B cell (primary cell): ENCODE results near the gene PRUNE2. TPM values are rescaled to one million over a fixed set of nuclear protein-coding genes. Genes with fewer than 3 reads are reported as not detected.

Experiments
- ATAC-seq: fragments of 200-7000 bp; cut with Tn5 transposase; one replicate; pipeline ENCODE4 v1.10.0; 2021; ENCODE audit warnings: low read depth, mild to moderate bottlenecking, moderate number of reproducible peaks, moderate library complexity
- CTCF ChIA-PET: fragments of 350-600 bp; sonication (Branson Sonifier 250); formaldehyde crosslinking; loops from one replicate; lab custom pipeline; 2021; ENCODE audit warnings: antibody characterized with exemption, inconsistent platforms; lab: Charles Lee
- POLR2A ChIA-PET: fragments of 350-600 bp; sonication (Branson Sonifier 250); formaldehyde crosslinking; loops from one replicate; lab custom pipeline; 2021; ENCODE audit warnings: antibody characterized with exemption; lab: Charles Lee
- DNase-seq: peaks from one replicate; pipeline ENCODE4 v3.0.0; 2013
- H2AFZ ChIP-seq: 2 replicates; pipeline ENCODE4 v1.6.1; 2012; ENCODE audit warnings: mild to moderate bottlenecking, low read depth, low read length; ENCODE audit not compliant: insufficient read depth, poor library complexity, severe bottlenecking
- H3K27ac ChIP-seq, 2 donors: 1 replicate in 1 of 2; 2 replicates in 1 of 2; pipeline ENCODE4 v1.5.1; 2012 to 2013; ENCODE audit warnings: low read length in 2 of 2, mild to moderate bottlenecking in 2 of 2, moderate library complexity in 1 of 2
- H3K27me3 ChIP-seq, 4 experiments: fragments of 200-600 bp in 1 of 4; sonication (generic) in 1 of 4; replicated peaks in 1 of 4; 1 replicate in 2 of 4; 2 replicates in 2 of 4; pipeline versions ENCODE4 v1.6.1 to v1.7.0; 2013 to 2016; ENCODE audit warnings: low read length in 3 of 4, mild to moderate bottlenecking in 2 of 4, mixed read lengths in 1 of 4, moderate library complexity in 1 of 4; ENCODE audit not compliant: insufficient read depth in 4 of 4, control insufficient read depth in 3 of 4; ENCODE audit errors: control extremely low read depth in 1 of 4
- H3K36me3 ChIP-seq, 2 experiments: replicated peaks in 1 of 2; 1 replicate in 1 of 2; 2 replicates in 1 of 2; pipeline versions ENCODE4 v1.6.1 to v1.7.1; 2013; ENCODE audit warnings: low read length in 1 of 2; ENCODE audit not compliant: insufficient read depth in 2 of 2, control insufficient read depth in 1 of 2; ENCODE audit errors: control extremely low read depth in 1 of 2, extremely low read depth in 1 of 2
- H3K4me1 ChIP-seq, 2 donors: fragments of 200-600 bp in 1 of 2; sonication (generic) in 1 of 2; 1 replicate in 1 of 2; 2 replicates in 1 of 2; pipeline versions ENCODE4 v1.5.1 to v1.6.1; 2013 to 2017; ENCODE audit warnings: low read length in 2 of 2; ENCODE audit not compliant: control insufficient read depth in 2 of 2, insufficient read depth in 2 of 2
- H3K4me2 ChIP-seq: replicated peaks from 2 replicates; pipeline ENCODE3; 2012; ENCODE audit warnings: mild to moderate bottlenecking, low read depth, low read length; ENCODE audit not compliant: poor library complexity, severe bottlenecking
- H3K4me3 ChIP-seq, 5 experiments: fragments of 200-600 bp in 1 of 5; sonication (generic) in 1 of 5; 1 replicate in 3 of 5; 2 replicates in 2 of 5; pipeline versions ENCODE4 v1.5.1 to v1.7.0; 2011 to 2016; ENCODE audit warnings: low read length in 4 of 5, mild to moderate bottlenecking in 4 of 5, low read depth in 2 of 5, control low read depth in 1 of 5, moderate library complexity in 1 of 5; ENCODE audit not compliant: insufficient read depth in 1 of 5; ENCODE audit errors: control extremely low read depth in 1 of 5, extremely low read depth in 1 of 5
- H3K79me2 ChIP-seq: fragments of 200-600 bp; sonication (generic); one replicate; pipeline ENCODE4 v1.6.0; 2016; ENCODE audit warnings: low read length; ENCODE audit not compliant: control insufficient read depth, insufficient read depth
- H3K9ac ChIP-seq: fragments of 200-600 bp; sonication (generic); 2 replicates; pipeline ENCODE4 v1.6.1; 2017; ENCODE audit warnings: mild to moderate bottlenecking, low read length, moderate library complexity
- H3K9me3 ChIP-seq, 3 donors: one replicate each; pipeline versions ENCODE4 v1.6.1 to v1.7.1; 2013; ENCODE audit warnings: low read length in 2 of 3; ENCODE audit not compliant: control insufficient read depth in 2 of 3, insufficient read depth in 1 of 3; ENCODE audit errors: control extremely low read depth in 1 of 3
- H4K20me1 ChIP-seq: 2 replicates; pipeline ENCODE4 v1.6.0; 2012; ENCODE audit warnings: mild to moderate bottlenecking, low read length; ENCODE audit not compliant: insufficient read depth, control insufficient read depth, poor library complexity, severe bottlenecking
- H3K27ac Mint-ChIP-seq: one replicate; pipeline ENCODE4 v1.8.0; 2021; ENCODE audit warnings: mixed read lengths
- H3K27me3 Mint-ChIP-seq: one replicate; pipeline ENCODE4 v1.8.0; 2021; ENCODE audit warnings: mixed read lengths
- H3K4me1 Mint-ChIP-seq: one replicate; pipeline ENCODE4 v1.8.0; 2021; ENCODE audit warnings: mixed read lengths
- H3K4me3 Mint-ChIP-seq: one replicate; pipeline ENCODE4 v1.8.0; 2021; ENCODE audit warnings: mixed read lengths
- H3K9me3 Mint-ChIP-seq: one replicate; pipeline ENCODE4 v1.8.0; 2022; ENCODE audit warnings: mixed read lengths; ENCODE audit not compliant: insufficient read depth
- CTCF ChIP-seq: fragments of 200-600 bp; IDR thresholded peaks from one replicate; pipeline ENCODE4 v1.8.0; 2022; ENCODE audit warnings: antibody characterized with exemption, mild to moderate bottlenecking
- EZH2 ChIP-seq: IDR thresholded peaks from 2 replicates; pipeline ENCODE4 v1.6.1; 2012; ENCODE audit warnings: borderline replicate concordance, low read depth, mild to moderate bottlenecking, moderate library complexity, low read length; ENCODE audit not compliant: insufficient read depth, poor library complexity, severe bottlenecking
- WGBS: methylation state at CpG from one replicate; pipeline ENCODE4 v1.1.5; 2013; ENCODE audit warnings: missing lambda C conversion rate; ENCODE audit not compliant: insufficient coverage; 5-methylcytosine and 5-hydroxymethylcytosine counted together
- intact Hi-C: fragments of 100-400 bp; cut with micrococcal nuclease; formaldehyde crosslinking; loops from one replicate; pipeline ENCODE4 v1.10.0; 2022
- polyA plus RNA-seq: library from polyadenylated mRNA; depleted of rRNA; stranded (reverse); fragments of >200 nt; gene quantifications from 2 replicates; pipeline ENCODE4 v1.2.3, GENCODE V29; 2012
- total RNA-seq, 2 donors: library from RNA; stranded (reverse); fragments of 120-200 nt in 1 of 2; gene quantifications; 1 replicate in 1 of 2; 2 replicates in 1 of 2; pipeline versions ENCODE4 v1.2.3 to v1.2.4, GENCODE V29; 2013 to 2022

PRUNE2 gene
- total and polyA plus RNA-seq, 2 donors (not counting 1 experiment from before 2014, with no cell fraction given), result 0.12 TPM; not detected in 1

GRCh38 chr9:76741524-76741923 lies 164.4 kb downstream of the PRUNE2 start:
- ChIA-PET CTCF (no interaction called here), POLR2A (no interaction called here)
- TF ChIP-seq CTCF, result no peak
- no peak for TF ChIP-seq EZH2
- H3K79me2 ChIP-seq, result no peaks in the 10 kb centered on the region
- DNase-seq (no peak), ATAC-seq (no peak)
- no peak overlapping the region for H3K4me2 ChIP-seq
- H3K27ac ChIP-seq, result no peak overlapping the region
- H3K4me3 Mint-ChIP-seq, result no peak overlapping the region
- peaks cover 26% of the 10 kb centered on the region for H3K27me3 Mint-ChIP-seq
- 87% methylated on average over 4 of the region's 5 CpGs for WGBS
- intact Hi-C loops, result no loop called here
- H3K4me1 ChIP-seq, result no peaks in the 10 kb centered on the region
- H3K9ac ChIP-seq, result no peak overlapping the region
- H3K36me3 ChIP-seq, result no peaks in the 10 kb centered on the region
- no peaks in the 10 kb centered on the region for H3K4me1 Mint-ChIP-seq
- H3K27me3 ChIP-seq, result no peaks in the 10 kb centered on the region
- peaks cover 11% of the 10 kb centered on the region for H3K9me3 Mint-ChIP-seq
- H3K27ac Mint-ChIP-seq, result no peak overlapping the region
- no peak overlapping the region for H2AFZ ChIP-seq
- no peak overlapping the region for H3K4me3 ChIP-seq
- H3K9me3 ChIP-seq, result peaks cover 4 to 13% (median 5%) of the 10 kb centered on the region in 3 donors
- H4K20me1 ChIP-seq, result no peaks in the 10 kb centered on the region

- TF ChIP-seq EZH2 (no peak), CTCF (no peak)
- H3K4me2 ChIP-seq, result no peak overlapping the region
- peaks cover 3% of the 10 kb centered on the region for H3K4me1 Mint-ChIP-seq
- H3K27ac Mint-ChIP-seq, result no peak overlapping the region
- peaks cover 7% of the 10 kb centered on the region for H3K9me3 Mint-ChIP-seq
- CTCF ChIA-PET, result no interaction called here
- no peak overlapping the region for H3K9ac ChIP-seq
- DNase-seq (no peak), ATAC-seq (no peak)
- H3K27ac ChIP-seq, result no peak overlapping the region
- no peak overlapping the region for H3K4me3 Mint-ChIP-seq
- no peak overlapping the region for H2AFZ ChIP-seq
- intact Hi-C loops, result no loop called here
- no peaks in the 10 kb centered on the region for H4K20me1 ChIP-seq
- H3K27me3 ChIP-seq, result no peaks in the 10 kb centered on the region
- WGBS, result no CpG with 5 or more reads among the region's 5 CpGs
- H3K4me3 ChIP-seq, result no peak overlapping the region
- H3K4me1 ChIP-seq, result no peaks in the 10 kb centered on the region
- no peaks in the 10 kb centered on the region for H3K79me2 ChIP-seq
- POLR2A ChIA-PET, result no interaction called here
- peaks cover 4 to 13% (median 4%) of the 10 kb centered on the region in 3 donors for H3K9me3 ChIP-seq
- H3K36me3 ChIP-seq, result no peaks in the 10 kb centered on the region
- peaks cover 13% of the 10 kb centered on the region for H3K27me3 Mint-ChIP-seq
These were observed 167.5 kb downstream of the PRUNE2 start for GRCh38 chr9:76738402-76738801.
